Ishikawa (cell line): Measurements from ENCODE around the gene DPM3.
A peak's percentile ranks its signal among the peaks of the same experiment; 100 is the strongest.

Experiments used
- CEBPB ChIP-seq: IDR thresholded peaks from 2 replicates; pipeline ENCODE4 v1.6.1; 2012
- CREB1 ChIP-seq: IDR thresholded peaks from 2 replicates; pipeline ENCODE4 v1.6.1; 2012; ENCODE audit warnings: low read depth
- EGR1 ChIP-seq: IDR thresholded peaks from 2 replicates; pipeline ENCODE4 v1.6.1; 2012
- EP300 ChIP-seq: IDR thresholded peaks from 2 replicates; pipeline ENCODE4 v1.6.1; 2012; ENCODE audit warnings: borderline replicate concordance
- FOXM1 ChIP-seq: IDR thresholded peaks from 2 replicates; pipeline ENCODE4 v1.6.1; 2012; ENCODE audit warnings: low read depth, borderline replicate concordance
- MAX ChIP-seq: IDR thresholded peaks from 2 replicates; pipeline ENCODE4 v1.6.1; 2012
- NFIC ChIP-seq: IDR thresholded peaks from 2 replicates; pipeline ENCODE4 v1.6.1; 2012
- RAD21 ChIP-seq: IDR thresholded peaks from 2 replicates; pipeline ENCODE4 v1.6.1; 2012; ENCODE audit warnings: low read depth
- REST ChIP-seq: IDR thresholded peaks from 2 replicates; pipeline ENCODE4 v1.6.1; 2012; ENCODE audit warnings: low read depth, mild to moderate bottlenecking
- TAF1 ChIP-seq: IDR thresholded peaks from 2 replicates; pipeline ENCODE4 v1.6.1; 2012; ENCODE audit warnings: low read depth, mild to moderate bottlenecking
- TCF12 ChIP-seq: IDR thresholded peaks from 2 replicates; pipeline ENCODE4 v1.6.1; 2012; ENCODE audit warnings: low read depth
- TEAD4 ChIP-seq: IDR thresholded peaks from 2 replicates; pipeline ENCODE4 v1.6.1; 2012
- USF1 ChIP-seq: IDR thresholded peaks from 2 replicates; pipeline ENCODE4 v1.6.1; 2012
- YY1 ChIP-seq: IDR thresholded peaks from 2 replicates; pipeline ENCODE4 v1.6.1; 2012; ENCODE audit warnings: low read depth
- ZBTB7A ChIP-seq: IDR thresholded peaks from 2 replicates; pipeline ENCODE4 v1.6.1; 2012; ENCODE audit warnings: low read depth

The DPM3 gene

GRCh38 chr1:155145491-155145890 lies 5.2 kb upstream of the DPM3 start:
- TF ChIP-seq CREB1, result no peak
- TF ChIP-seq MAX, result no peak
- TF ChIP-seq TCF12, result no peak
- no peak for TF ChIP-seq EGR1
- TF ChIP-seq ZBTB7A, result no peak
- no peak for TF ChIP-seq USF1
- TF ChIP-seq TEAD4, result no peak
- no peak for TF ChIP-seq TAF1
- TF ChIP-seq RAD21, result no peak
- TF ChIP-seq REST, result no peak
- no peak for TF ChIP-seq NFIC

GRCh38 chr1:155141749-155142148 lies 1.4 kb upstream of the DPM3 start:
- no peak for TF ChIP-seq FOXM1
- no peak for TF ChIP-seq RAD21
- TF ChIP-seq EP300, result no peak
- no peak for TF ChIP-seq MAX
- TF ChIP-seq CEBPB, result no peak
- no peak for TF ChIP-seq TAF1
- no peak for TF ChIP-seq ZBTB7A
- no peak for TF ChIP-seq USF1
- no peak for TF ChIP-seq REST
- no peak for TF ChIP-seq YY1
- no peak for TF ChIP-seq EGR1
- no peak for TF ChIP-seq TCF12
- TF ChIP-seq NFIC, result no peak
- no peak for TF ChIP-seq CREB1
- no peak for TF ChIP-seq TEAD4

GRCh38 chr1:155140630-155140953 lies 261 bp upstream of the DPM3 start:
- TF ChIP-seq TCF12 (0 out of 2 replicates have a peak, but pooled peaks have one; percentile 9), CREB1 (no peak)

GRCh38 chr1:155137154-155137949 lies 3.0 kb downstream of the DPM3 start:
- TF ChIP-seq EP300, result no peak
- TF ChIP-seq ZBTB7A, result no peak
- TF ChIP-seq TEAD4, result no peak

- TF ChIP-seq RAD21 (no peak), CREB1 (no peak), FOXM1 (no peak), EGR1 (no peak), MAX (no peak), ZBTB7A (no peak), CEBPB (no peak), TCF12 (no peak), EP300 (no peak)
Observed at GRCh38 chr1:155136748-155137147, 3.6 kb downstream of the DPM3 start.

GRCh38 chr1:155135415-155136028 lies 4.8 kb downstream of the DPM3 start, which contains the start of gene SLC50A1:
Gene SLC50A1, plus strand, starts transcription at chr1:155135852. Its CDS starts 60 bp downstream, at chr1:155135912.
- peak; percentile 7 for TF ChIP-seq MAX
- peak; percentile 84 for TF ChIP-seq EGR1
- TF ChIP-seq TAF1, result peak; percentile 83
- TF ChIP-seq ZBTB7A, result peak; percentile 66
- peak; percentile 75 for TF ChIP-seq YY1
- 0 out of 2 replicates have a peak, but pooled peaks have one; percentile 9 for TF ChIP-seq EP300
- no peak for TF ChIP-seq TCF12
- no peak for TF ChIP-seq FOXM1
- no peak for TF ChIP-seq CEBPB
- TF ChIP-seq RAD21, result no peak
- TF ChIP-seq NFIC, result no peak
- no peak for TF ChIP-seq TEAD4
- no peak for TF ChIP-seq USF1
- TF ChIP-seq CREB1, result peak; percentile 27
- TF ChIP-seq REST, result no peak
